GM15510 (cell line): Measurements from ENCODE around the gene SENP1.

Experiments used
- POLR2A ChIP-seq: IDR thresholded peaks from 3 replicates; pipeline ENCODE4 v1.6.1; 2011; ENCODE audit warnings: borderline replicate concordance; ENCODE audit not compliant: insufficient read length; ENCODE audit errors: extremely low read depth

The SENP1 gene

DNA sequence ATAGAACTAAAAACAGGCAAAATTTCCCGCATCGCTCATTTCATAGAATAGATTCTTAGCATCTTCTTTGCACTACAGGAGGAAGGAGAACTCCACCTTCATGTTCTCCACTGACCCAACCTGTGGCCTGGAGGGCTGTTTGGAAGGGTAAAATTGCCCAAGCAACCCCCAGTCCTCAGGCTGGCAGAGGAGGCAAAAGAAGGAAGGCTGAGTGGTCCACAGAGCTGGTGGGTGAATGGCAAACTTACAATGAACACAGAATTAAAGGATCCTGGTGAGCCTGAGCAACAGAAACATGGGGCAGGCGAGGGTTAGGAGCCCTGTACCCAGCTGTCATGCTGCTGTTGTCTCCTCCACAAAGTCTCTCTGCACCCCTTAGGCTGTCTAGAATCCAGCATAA lies 25.1 kb downstream of the SENP1 start:
- TF ChIP-seq POLR2A = no peak

DNA sequence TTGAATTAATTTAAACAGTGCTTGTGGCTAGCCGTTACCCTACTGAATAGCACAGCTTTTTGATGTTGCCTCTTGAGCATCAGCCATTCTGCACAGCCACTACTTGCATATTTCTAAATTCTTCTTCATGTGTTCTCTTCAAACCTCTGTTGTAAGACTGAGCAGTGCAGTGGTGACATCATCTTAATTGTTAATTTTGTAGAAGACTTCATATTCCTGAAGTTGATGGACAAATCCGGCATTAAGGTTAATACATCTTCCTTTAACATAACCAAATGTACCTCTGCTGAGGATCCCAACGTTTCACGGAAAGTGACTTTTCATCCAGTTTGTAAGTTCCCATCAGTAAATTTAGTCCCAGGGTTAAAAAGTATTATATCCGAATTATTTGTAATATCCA lies 25.6 kb downstream of the SENP1 start:
- no peak for TF ChIP-seq POLR2A

DNA sequence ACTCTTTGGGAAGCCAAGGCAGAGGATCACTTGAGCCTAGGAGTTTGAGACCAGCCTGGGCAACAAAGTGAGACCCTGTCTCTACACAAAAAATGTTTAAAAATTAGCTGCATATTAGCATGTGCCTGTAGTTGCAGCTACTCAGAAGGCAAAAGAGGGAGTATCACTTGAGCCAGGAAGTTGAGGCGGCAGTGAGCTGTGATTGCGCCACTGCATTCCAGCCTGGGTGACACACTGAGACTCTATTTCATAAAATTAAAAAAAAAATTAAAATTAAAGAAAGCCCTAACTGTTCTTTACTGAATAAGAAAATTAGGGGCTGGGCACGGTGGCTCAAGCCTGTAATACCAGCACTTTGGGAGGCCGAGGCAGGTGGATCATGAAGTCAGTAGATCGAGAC lies 27.0 kb downstream of the SENP1 start:
- TF ChIP-seq POLR2A = no peak

DNA sequence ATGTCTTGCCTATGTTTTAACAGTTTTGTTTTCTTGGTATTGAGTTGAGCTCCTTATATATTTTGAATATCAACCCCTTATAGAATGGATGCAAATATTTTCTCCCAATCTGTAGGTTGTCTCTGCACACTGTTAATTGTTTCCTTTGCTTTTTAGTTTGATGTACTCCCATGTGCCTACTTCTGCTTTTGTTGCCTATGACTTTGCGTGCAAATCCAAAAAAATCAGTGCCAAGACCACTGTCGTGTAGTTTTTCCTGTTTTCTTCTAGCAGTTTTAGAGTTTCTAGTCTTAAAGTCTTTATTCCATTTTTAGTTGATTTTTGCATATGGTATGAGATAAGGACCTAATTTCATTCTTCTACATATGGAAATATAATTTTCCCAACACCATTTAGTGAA lies 28.8 kb downstream of the SENP1 start:
- no peak for TF ChIP-seq POLR2A

DNA sequence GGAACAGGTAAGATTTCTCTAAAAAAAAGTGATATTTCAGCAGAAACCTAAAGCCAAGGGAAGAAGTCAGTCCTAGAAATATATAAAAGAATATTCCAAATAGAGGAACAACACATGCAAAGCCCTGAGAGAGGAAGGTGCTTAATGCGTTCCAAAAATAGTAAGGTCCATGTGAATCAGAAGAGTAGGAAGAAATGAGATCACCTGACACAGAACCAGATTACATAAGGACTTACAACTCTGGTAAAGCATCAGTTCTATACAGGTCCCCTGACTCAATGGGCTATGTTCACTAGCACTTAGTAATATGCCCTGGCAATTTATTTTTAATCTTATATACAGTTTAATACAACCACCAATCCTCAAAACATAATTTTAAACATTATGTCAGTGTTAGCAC lies 30.0 kb downstream of the SENP1 start:
- TF ChIP-seq POLR2A = no peak

DNA sequence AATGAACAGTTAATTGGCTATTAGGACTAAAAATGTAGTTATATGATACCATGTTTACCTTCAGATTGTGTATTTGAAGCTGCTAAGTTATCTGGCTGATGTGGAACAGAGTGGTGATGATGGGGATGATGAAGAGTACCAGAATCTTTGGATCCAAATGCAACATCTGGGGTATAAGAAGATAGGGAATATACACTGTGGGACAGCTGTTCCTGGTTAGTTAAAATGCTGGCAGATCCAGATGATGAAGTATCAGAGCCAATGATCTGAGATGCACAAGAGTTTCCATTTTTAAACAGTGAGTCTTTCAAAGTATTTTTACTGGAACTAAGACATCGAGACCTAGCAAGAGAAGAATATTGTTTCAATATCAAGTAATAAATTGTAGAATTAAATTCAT lies 31.6 kb downstream of the SENP1 start:
- no peak for TF ChIP-seq POLR2A

DNA sequence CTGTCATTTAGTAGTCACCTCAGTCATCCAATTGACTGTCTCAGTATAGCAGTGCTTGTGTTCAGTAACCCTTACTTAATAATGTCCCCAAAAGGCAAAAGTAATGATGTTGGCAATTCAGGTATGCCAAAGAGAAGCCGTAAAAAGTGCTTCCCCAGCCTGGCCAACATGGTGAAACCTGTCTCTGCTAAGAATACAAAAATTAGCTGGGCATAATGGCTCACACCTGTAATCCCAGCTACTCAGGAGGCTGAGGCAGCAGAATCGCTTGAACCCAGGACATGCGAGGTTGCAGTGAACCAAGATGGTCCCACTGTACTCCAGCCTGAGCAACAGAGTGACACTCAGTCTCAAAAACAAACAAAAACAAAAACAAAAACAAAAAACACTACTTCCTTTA lies 33.6 kb downstream of the SENP1 start:
- no peak for TF ChIP-seq POLR2A

DNA sequence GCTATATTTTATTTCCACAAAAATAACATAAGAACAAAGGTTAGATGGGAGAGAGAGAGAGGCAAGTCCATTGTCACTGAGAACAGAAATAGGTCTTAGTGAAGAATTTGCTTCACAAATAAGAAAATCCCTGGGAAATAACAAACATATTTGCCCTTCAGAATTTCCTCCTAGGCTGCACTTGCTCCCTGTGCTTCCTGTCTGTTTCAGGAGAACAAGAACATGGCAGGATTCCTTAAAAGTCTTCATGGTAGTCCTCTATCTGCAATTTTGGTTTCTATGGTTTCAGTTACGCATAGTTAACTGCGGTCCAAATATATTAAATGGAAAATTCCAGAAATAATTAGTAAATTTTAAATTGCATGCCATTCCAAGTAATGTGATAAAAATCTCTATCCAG lies 34.1 kb downstream of the SENP1 start:
- TF ChIP-seq POLR2A = no peak

DNA sequence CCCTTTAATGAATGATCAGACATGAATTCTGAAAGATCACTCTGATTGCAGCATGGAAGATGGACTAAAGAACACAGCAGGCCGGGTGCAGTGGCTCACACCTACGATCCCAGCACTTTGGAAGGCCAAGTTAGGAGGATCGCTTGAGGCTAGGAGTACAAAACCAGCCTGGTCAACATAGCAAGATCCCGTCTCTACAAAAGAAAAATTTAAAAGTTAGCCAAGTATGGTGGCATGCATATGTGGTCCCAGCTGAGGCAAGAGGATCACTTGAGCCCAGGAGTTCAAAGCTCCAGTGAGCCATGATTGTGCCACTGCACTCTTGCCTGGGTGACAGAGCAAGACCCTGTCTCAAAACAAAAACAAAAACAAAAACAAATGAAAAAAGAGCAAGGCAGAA lies 35.1 kb downstream of the SENP1 start:
- TF ChIP-seq POLR2A = no peak

DNA sequence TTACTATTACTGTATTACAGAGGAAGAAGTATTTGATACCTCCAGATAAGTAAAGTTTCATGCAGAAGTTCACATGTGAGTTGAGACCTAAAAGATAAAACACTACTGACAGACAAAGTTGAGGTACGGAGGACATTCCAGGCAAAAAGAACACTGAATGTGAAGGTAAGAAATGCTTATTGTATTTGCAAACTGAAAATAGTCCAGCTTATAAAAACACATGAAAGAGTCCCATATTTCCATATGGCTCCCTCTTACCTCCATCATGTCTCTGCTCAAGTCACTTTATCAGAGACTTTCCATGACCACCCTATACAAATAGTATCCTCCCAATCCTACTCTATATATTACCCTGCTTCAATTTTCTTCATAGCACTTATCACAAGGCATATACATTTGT lies 35.8 kb downstream of the SENP1 start:
- no peak for TF ChIP-seq POLR2A

DNA sequence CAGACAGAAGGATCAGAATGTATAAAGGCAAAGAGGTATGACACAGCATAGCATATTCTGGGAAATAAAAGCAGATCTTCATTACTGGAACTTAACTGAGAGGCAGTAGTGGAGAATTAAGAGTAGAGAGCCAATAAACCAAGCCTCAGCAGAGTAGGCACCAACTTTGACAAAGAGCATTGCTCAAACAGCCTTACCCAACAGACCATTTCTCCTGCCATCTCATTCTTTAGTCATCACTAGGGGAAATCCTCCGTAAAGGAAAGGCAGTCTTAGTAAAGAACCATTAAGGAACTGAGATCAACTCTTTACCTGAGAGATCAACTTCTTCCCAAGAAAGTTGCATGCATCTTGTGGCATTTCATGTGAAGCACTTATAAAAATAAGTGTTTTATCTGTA lies 36.6 kb downstream of the SENP1 start:
- TF ChIP-seq POLR2A = no peak

DNA sequence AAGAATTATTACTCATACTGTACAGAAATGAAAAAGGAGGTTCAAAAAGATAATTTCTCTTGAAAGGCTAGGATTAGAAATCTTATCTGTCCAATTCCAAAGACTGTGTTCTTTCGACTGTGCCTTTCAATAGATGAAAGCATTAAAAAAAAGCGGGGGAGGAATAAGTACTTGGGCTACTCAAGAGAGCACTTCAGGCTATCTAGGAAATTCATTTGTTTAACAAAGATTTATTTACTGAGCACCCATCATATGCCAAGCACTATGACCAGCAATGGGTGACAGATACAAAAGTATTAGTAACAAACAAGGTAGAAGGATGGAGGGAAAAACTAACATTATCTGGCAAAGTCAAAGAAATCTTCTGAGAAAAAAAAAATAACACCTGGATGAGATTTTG lies 37.4 kb downstream of the SENP1 start:
- no peak for TF ChIP-seq POLR2A

DNA sequence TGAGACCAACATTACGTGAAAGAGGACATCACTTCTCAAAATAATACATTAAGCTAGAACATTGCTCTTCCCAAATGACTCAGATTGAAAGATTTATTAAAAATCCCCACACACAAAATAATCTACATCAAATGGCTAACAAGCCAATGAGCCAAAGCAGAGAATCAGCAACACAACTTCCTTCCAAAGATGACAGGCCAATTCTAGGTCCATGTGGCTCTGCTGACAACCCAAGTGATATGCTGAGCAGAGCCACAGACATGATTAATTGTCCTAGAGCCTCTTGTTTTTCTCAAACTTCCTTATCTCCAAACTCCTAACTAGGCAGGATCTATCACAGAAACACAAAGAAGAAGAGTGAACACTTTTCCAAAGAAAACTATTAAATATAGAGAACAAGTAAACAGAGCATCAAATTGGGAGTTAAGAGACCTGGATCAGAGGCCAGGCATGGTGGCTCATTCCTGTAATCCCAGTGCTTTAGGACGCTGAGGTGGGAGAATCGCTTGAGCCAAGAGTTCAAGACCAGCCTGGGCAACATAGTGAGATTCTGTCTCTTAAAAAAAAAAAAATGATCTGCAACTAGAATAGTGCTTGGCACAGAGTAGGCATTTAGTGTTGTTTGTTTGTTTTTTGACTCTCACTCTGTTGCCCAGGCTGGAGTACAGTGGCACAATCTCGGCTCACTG lies 38.5 kb downstream of the SENP1 start:
- TF ChIP-seq POLR2A = no peak

DNA sequence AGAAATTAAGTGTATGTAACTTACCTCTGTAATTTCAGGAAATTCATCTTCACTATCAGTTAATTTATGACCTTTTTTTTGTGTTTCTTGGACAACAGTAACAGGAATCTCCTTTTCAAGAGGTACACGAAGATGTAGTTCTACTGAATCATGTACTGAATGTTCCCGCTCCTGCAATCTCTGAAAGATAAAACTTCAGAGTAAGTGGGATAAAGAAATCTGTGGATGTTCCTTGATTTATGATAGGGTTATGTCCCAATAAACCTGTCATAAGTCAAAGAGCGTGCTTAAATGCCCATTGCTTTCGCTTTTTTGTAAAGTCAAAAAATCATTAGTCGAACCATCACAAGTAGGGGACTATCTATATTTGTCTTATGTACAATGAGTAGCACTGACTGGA lies 40.8 kb downstream of the SENP1 start:
- no peak for TF ChIP-seq POLR2A

DNA sequence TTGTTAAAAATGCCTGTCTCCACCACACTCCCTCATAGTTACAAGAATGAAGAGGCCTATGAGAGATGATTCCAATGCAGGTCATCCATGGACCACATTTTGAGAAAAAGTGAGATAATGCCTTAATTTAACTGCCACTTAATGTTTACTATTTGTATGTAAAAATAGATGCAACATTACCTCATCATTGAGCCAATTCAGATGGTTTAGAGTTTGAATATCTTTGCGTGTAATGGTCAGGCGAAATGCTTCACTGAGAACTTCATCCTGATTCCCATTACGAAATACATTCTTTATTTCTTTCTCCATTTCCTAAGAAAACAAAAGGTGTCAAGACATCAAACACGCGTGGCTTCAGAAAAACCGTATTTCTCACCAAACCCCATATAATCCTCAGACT lies 42.3 kb downstream of the SENP1 start:
- no peak for TF ChIP-seq POLR2A

DNA sequence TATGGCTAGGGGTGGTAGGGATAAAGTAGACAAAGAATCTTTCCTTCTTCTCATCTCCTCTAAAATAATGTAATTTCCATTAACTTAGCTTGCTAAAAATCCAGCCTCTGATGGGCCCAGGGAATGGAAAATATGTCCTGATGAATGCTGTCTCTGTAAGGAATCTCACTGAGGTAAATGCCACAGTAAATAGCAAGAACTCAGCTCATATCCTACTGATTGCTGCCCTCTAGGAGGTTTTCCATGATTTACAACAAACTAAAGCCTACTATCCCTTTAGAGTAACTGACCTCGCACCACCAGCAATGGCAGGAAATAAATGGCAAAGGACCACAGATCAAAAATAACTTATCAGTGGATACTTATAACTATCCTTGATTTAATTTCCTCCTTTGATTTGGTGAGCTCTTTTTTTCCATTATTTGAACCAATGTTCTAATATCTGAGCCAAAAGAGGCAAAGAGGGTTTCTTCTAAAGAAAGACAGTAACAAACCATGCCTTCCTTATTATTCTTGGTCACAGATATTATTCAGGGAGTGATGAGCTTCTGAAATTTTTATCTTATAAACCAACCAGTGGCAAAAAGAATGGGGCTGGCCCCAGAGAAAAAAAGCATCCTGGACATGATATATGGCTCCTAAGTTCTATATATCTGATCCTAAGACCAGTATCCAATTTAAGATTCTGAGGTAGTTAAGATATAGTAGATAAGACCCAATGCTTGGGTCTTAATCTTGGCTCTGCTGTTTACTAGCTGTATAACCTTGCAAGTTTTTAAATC lies 43.8 kb downstream of the SENP1 start:
- no peak for TF ChIP-seq POLR2A

DNA sequence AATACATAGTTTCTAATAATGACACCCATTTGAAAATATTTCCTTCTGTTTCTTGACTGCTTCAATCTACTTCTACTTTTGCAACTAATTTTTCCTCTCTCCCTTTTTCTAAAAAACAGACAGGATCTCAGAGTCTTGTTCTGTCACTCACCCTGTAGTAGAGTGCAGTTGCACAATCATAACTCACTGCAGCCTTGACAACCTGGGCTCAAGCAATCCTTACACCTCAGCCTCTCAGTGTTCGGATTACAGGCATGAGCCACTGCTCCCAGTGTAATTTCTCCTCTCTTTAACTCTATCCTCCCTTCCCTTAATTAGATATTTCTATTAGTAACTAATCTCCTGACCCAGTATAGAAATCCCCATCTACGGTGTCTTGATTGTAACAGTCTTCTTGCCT lies 45.4 kb downstream of the SENP1 start:
- no peak for TF ChIP-seq POLR2A

DNA sequence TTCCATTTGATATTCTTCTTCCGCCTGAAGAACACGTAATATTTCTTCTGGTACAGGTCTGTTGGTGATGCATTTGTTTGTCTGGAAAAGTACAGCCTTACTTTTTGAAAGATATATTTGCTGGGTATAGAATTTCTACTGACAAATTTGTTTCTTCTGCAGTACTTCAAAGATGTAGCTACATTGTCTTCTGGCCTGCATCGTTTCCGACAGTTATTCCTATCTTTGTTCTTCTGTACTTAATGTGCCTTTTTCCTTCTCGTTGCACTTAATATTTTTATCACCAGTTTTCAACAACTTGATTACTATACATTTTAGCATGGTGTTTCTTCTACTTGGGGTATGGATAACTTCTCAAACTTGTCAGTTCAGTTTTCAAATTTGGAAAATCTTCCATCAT lies 47.1 kb downstream of the SENP1 start:
- no peak for TF ChIP-seq POLR2A
